Measurements from ENCODE around the gene ZNF627.
"Not testable (repeated sequence)": the region's sequence is repeated elsewhere in the genome, so short reads cannot be mapped to it uniquely, and the experiment has no call there.

- not testable (repeated sequence) for TF ChIP-seq CTCF (IDR thresholded peaks at IDR 0.05; ENCODE audit: poor library complexity); EZH2phosphoT487 (IDR thresholded peaks at IDR 0.05; ENCODE audit: low read depth, severe bottlenecking, unreplicated experiment); EZH2 (IDR thresholded peaks at IDR 0.05; ENCODE audit: borderline replicate concordance)
Observed at GRCh38 chr19:11564082-11564807, 33.0 kb upstream of the ZNF627 start.

All from hepatocyte (in vitro differentiated cells).